Measurements from ENCODE around the gene TTC34. TPM values are rescaled to one million over a fixed set of nuclear protein-coding genes. Genes with fewer than 3 reads are reported as not detected.

Gene TTC34
- total RNA-seq, 1 experiment from 2014 or later = 0.79 TPM

- DNase-seq = no peak
- Mint-ChIP-seq H3K27me3 (ENCODE audit: insufficient read depth, unreplicated experiment) (peaks cover 11% of the 10 kb centered on the region), H3K36me3 (ENCODE audit: insufficient read depth, unreplicated experiment) (no peaks in the 10 kb centered on the region), H3K4me1 (ENCODE audit: low read depth, unreplicated experiment) (no peaks in the 10 kb centered on the region), H3K9me3 (ENCODE audit: unreplicated experiment) (no peaks in the 10 kb centered on the region), H3K27ac (ENCODE audit: unreplicated experiment) (no peak overlapping the region), H3K4me3 (ENCODE audit: unreplicated experiment) (no peak overlapping the region)
- Histone ChIP-seq H3K36me3 (ENCODE audit: control insufficient read depth, insufficient read depth, low read length) (no peaks in the 10 kb centered on the region), H3K4me3 (ENCODE audit: low read depth, low read length) (no peak overlapping the region), H3K4me1 (no peaks in the 10 kb centered on the region), H3K27me3 (replicated peaks; ENCODE audit: control insufficient read depth, insufficient read depth, low read length) (no peaks in the 10 kb centered on the region), H3K9me3 (no peaks in the 10 kb centered on the region)
- POLR2A ChIA-PET = no interaction called here
- no peak for TF ChIP-seq CTCF (IDR thresholded peaks at IDR 0.05; ENCODE audit: insufficient read depth in 1 of 2, low read depth in 1 of 2, low read length in 1 of 2, severe bottlenecking in 1 of 2, unreplicated experiment in 1 of 2)
- intact Hi-C loops (cut with micrococcal nuclease; ENCODE audit: unreplicated experiment) = no loop called here
- CTCF ChIA-PET = no interaction called here
- no TSS peak for BruUV-seq (replicated peaks)
Observed at GRCh38 chr1:2809656-2810055, 8.2 kb upstream of the TTC34 start.

DNA sequence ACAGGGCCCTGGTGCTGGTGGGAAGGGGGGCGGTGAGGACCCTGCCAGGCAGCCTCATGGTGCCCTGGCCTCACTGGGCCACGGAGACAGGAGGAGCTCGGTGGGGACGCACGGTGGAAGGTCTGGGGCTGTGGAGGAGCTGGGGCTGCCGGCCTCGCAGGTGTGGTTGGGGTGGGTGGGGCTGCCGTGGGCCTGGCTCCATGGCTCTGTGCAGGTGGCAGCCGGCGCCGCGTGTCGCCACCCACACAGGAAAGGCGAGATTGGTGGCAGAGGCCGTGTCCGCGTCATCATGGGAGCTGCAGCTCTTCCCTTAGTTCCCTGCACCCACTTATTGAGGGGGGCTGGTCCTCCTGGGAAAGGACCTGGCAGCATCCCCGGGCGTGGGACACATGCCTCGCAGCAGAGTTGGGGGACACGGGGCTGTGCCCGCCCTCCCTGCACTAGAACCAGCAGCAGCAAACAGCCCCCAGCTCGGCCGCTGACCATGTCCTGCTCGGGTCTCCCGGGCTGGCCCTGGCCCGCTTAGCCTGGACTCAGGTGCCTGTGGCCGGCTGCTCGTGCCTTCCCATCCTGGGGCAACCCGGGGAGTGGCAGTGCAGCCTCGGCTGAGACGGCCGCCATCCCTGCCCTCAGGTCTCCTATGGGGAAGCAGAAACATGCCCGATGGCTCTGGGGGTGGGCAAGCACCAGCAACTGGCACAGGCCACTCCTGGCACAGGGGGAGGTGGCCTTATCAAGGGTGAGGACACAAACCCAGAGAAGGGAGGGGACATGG lies 7.5 kb upstream of the TTC34 start:
- ChIA-PET CTCF (no interaction called here), POLR2A (no interaction called here)
- no peak overlapping the region for H3K4me3 Mint-ChIP-seq (ENCODE audit: unreplicated experiment)
- intact Hi-C loops (cut with micrococcal nuclease; ENCODE audit: unreplicated experiment) = no loop called here
- no peaks in the 10 kb centered on the region for H3K36me3 Mint-ChIP-seq (ENCODE audit: insufficient read depth, unreplicated experiment)
- no peak for TF ChIP-seq CTCF (IDR thresholded peaks at IDR 0.05; ENCODE audit: insufficient read depth in 1 of 2, low read depth in 1 of 2, low read length in 1 of 2, severe bottlenecking in 1 of 2, unreplicated experiment in 1 of 2)
- BruUV-seq (replicated peaks) = no TSS peak
- H3K4me1 Mint-ChIP-seq (ENCODE audit: low read depth, unreplicated experiment) = no peaks in the 10 kb centered on the region
- no peak for DNase-seq
- Histone ChIP-seq H3K27me3 (replicated peaks; ENCODE audit: control insufficient read depth, insufficient read depth, low read length) (no peaks in the 10 kb centered on the region), H3K36me3 (ENCODE audit: control insufficient read depth, insufficient read depth, low read length) (no peaks in the 10 kb centered on the region), H3K4me1 (no peaks in the 10 kb centered on the region), H3K4me3 (ENCODE audit: low read depth, low read length) (no peak overlapping the region), H3K9me3 (no peaks in the 10 kb centered on the region)
- no peaks in the 10 kb centered on the region for H3K9me3 Mint-ChIP-seq (ENCODE audit: unreplicated experiment)
- H3K27ac Mint-ChIP-seq (ENCODE audit: unreplicated experiment) = no peak overlapping the region
- peaks cover 11% of the 10 kb centered on the region for H3K27me3 Mint-ChIP-seq (ENCODE audit: insufficient read depth, unreplicated experiment)

- no TSS peak for BruUV-seq (replicated peaks)
- Histone ChIP-seq H3K4me1 (no peaks in the 10 kb centered on the region), H3K4me3 (ENCODE audit: low read depth, low read length) (no peak overlapping the region), H3K9me3 (no peaks in the 10 kb centered on the region), H3K36me3 (ENCODE audit: control insufficient read depth, insufficient read depth, low read length) (no peaks in the 10 kb centered on the region), H3K27me3 (replicated peaks; ENCODE audit: control insufficient read depth, insufficient read depth, low read length) (no peaks in the 10 kb centered on the region)
- Mint-ChIP-seq H3K27me3 (ENCODE audit: insufficient read depth, unreplicated experiment) (peaks cover 11% of the 10 kb centered on the region), H3K27ac (ENCODE audit: unreplicated experiment) (no peak overlapping the region), H3K4me1 (ENCODE audit: low read depth, unreplicated experiment) (no peaks in the 10 kb centered on the region), H3K9me3 (ENCODE audit: unreplicated experiment) (no peaks in the 10 kb centered on the region), H3K4me3 (ENCODE audit: unreplicated experiment) (no peak overlapping the region), H3K36me3 (ENCODE audit: insufficient read depth, unreplicated experiment) (no peaks in the 10 kb centered on the region)
- POLR2A ChIA-PET = no interaction called here
- intact Hi-C loops (cut with micrococcal nuclease; ENCODE audit: unreplicated experiment) = no loop called here
- CTCF ChIA-PET = no interaction called here
- no peak for TF ChIP-seq CTCF (IDR thresholded peaks at IDR 0.05; ENCODE audit: insufficient read depth in 1 of 2, low read depth in 1 of 2, low read length in 1 of 2, severe bottlenecking in 1 of 2, unreplicated experiment in 1 of 2)
- no peak for DNase-seq
Observed at GRCh38 chr1:2808386-2808705, 6.9 kb upstream of the TTC34 start.
